Measurements from ENCODE around the gene KRT26.

KRT26 gene

DNA sequence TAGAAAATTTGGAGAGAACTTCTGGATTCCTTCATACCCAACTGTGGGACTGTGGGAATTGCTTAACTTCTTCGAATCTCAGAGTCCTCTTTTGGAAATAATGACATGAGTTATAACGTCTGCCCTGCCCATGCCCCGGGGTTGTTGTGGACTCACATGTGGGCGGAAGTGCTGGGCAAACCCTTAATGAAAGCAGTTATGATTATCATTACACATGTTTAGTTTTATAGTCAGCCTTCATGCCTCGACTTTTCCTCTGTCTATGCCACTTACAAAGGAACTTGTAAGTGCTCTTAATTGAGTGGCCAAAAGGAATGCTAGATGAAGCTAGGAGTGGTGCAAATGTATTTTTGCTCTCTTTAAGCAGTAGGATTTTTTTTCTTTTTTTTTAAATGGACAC, 6.5 kb upstream of the KRT26 start:
- Histone ChIP-seq H3K27ac (replicated peaks) (no peak overlapping the region), H3K4me3 (replicated peaks; ENCODE audit: insufficient read depth, low read length) (no peak overlapping the region), H3K27me3 (ENCODE audit: insufficient read depth, poor library complexity, severe bottlenecking) (peaks cover 12% of the 10 kb centered on the region)
- DNase-seq (ENCODE audit: low read depth in 1 of 2, low spot score in 1 of 2): no peak
- TF ChIP-seq SPI1 (IDR thresholded peaks at IDR 0.05; ENCODE audit: borderline replicate concordance, low read depth): no peak
- TF ChIP-seq POLR2AphosphoS5 (IDR thresholded peaks at IDR 0.05; ENCODE audit: low read depth): no peak
- TF ChIP-seq GABPA (IDR thresholded peaks at IDR 0.05; ENCODE audit: low read depth): no peak
- TF ChIP-seq, protein P1, sequence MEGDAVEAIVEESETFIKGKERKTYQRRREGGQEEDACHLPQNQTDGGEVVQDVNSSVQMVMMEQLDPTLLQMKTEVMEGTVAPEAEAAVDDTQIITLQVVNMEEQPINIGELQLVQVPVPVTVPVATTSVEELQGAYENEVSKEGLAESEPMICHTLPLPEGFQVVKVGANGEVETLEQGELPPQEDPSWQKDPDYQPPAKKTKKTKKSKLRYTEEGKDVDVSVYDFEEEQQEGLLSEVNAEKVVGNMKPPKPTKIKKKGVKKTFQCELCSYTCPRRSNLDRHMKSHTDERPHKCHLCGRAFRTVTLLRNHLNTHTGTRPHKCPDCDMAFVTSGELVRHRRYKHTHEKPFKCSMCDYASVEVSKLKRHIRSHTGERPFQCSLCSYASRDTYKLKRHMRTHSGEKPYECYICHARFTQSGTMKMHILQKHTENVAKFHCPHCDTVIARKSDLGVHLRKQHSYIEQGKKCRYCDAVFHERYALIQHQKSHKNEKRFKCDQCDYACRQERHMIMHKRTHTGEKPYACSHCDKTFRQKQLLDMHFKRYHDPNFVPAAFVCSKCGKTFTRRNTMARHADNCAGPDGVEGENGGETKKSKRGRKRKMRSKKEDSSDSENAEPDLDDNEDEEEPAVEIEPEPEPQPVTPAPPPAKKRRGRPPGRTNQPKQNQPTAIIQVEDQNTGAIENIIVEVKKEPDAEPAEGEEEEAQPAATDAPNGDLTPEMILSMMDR (IDR thresholded peaks at IDR 0.05; ENCODE audit: insufficient read depth, low read length): no peak

DNA sequence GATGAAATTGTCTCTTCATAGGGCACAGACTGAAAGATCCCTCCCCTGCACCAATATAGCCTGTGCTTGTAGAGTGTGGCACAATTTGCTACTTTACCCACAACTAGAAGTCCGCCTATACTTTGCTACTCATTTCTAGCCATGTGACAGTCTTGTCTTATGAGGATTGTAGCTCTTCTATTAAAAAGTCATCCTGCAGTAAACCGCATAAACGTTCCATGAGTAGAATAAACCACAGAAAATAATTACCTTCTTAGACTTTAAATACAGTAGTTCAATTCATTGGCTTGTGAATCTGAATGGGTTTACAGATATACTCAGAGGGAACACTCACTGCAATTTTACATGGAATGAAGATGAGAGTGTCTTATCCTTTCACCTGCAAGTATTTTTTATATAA, 6.0 kb upstream of the KRT26 start:
- Histone ChIP-seq H3K27me3 (ENCODE audit: insufficient read depth, poor library complexity, severe bottlenecking) (peaks cover 11% of the 10 kb centered on the region), H3K27ac (replicated peaks) (no peak overlapping the region), H3K4me3 (replicated peaks; ENCODE audit: insufficient read depth, low read length) (no peak overlapping the region)
- DNase-seq (ENCODE audit: low read depth in 1 of 2, low spot score in 1 of 2): no peak
- TF ChIP-seq, protein P2, sequence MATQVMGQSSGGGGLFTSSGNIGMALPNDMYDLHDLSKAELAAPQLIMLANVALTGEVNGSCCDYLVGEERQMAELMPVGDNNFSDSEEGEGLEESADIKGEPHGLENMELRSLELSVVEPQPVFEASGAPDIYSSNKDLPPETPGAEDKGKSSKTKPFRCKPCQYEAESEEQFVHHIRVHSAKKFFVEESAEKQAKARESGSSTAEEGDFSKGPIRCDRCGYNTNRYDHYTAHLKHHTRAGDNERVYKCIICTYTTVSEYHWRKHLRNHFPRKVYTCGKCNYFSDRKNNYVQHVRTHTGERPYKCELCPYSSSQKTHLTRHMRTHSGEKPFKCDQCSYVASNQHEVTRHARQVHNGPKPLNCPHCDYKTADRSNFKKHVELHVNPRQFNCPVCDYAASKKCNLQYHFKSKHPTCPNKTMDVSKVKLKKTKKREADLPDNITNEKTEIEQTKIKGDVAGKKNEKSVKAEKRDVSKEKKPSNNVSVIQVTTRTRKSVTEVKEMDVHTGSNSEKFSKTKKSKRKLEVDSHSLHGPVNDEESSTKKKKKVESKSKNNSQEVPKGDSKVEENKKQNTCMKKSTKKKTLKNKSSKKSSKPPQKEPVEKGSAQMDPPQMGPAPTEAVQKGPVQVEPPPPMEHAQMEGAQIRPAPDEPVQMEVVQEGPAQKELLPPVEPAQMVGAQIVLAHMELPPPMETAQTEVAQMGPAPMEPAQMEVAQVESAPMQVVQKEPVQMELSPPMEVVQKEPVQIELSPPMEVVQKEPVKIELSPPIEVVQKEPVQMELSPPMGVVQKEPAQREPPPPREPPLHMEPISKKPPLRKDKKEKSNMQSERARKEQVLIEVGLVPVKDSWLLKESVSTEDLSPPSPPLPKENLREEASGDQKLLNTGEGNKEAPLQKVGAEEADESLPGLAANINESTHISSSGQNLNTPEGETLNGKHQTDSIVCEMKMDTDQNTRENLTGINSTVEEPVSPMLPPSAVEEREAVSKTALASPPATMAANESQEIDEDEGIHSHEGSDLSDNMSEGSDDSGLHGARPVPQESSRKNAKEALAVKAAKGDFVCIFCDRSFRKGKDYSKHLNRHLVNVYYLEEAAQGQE (IDR thresholded peaks at IDR 0.05; ENCODE audit: insufficient replicate concordance, low read depth): no peak
- TF ChIP-seq SPI1 (IDR thresholded peaks at IDR 0.05; ENCODE audit: borderline replicate concordance, low read depth) (no peak), GABPA (IDR thresholded peaks at IDR 0.05; ENCODE audit: low read depth) (no peak), POLR2AphosphoS5 (IDR thresholded peaks at IDR 0.05; ENCODE audit: low read depth) (no peak)
- TF ChIP-seq, protein P1 (IDR thresholded peaks at IDR 0.05; ENCODE audit: insufficient read depth, low read length): no peak

GRCh38 chr17:40777459-40777858, 5.5 kb upstream of the KRT26 start:
- Histone ChIP-seq H3K4me3 (replicated peaks; ENCODE audit: insufficient read depth, low read length) (no peak overlapping the region), H3K27ac (replicated peaks) (no peak overlapping the region), H3K27me3 (ENCODE audit: insufficient read depth, poor library complexity, severe bottlenecking) (peaks cover 7% of the 10 kb centered on the region)
- TF ChIP-seq, protein P2 (IDR thresholded peaks at IDR 0.05; ENCODE audit: insufficient replicate concordance, low read depth): no peak
- TF ChIP-seq GABPA (IDR thresholded peaks at IDR 0.05; ENCODE audit: low read depth) (no peak), SPI1 (IDR thresholded peaks at IDR 0.05; ENCODE audit: borderline replicate concordance, low read depth) (no peak), POLR2AphosphoS5 (IDR thresholded peaks at IDR 0.05; ENCODE audit: low read depth) (no peak)
- TF ChIP-seq, protein P1 (IDR thresholded peaks at IDR 0.05; ENCODE audit: insufficient read depth, low read length): no peak
- no peak for DNase-seq (ENCODE audit: low read depth in 1 of 2, low spot score in 1 of 2)

- no peak overlapping the region for H3K4me3 ChIP-seq (replicated peaks; ENCODE audit: insufficient read depth, low read length)
- no peak for DNase-seq (ENCODE audit: low read depth in 1 of 2, low spot score in 1 of 2)
- no peak for TF ChIP-seq SPI1 (IDR thresholded peaks at IDR 0.05; ENCODE audit: borderline replicate concordance, low read depth)
- TF ChIP-seq, protein P2 (IDR thresholded peaks at IDR 0.05; ENCODE audit: insufficient replicate concordance, low read depth): no peak
- TF ChIP-seq, protein P1 (IDR thresholded peaks at IDR 0.05; ENCODE audit: insufficient read depth, low read length): no peak
- no peak for TF ChIP-seq GABPA (IDR thresholded peaks at IDR 0.05; ENCODE audit: low read depth)
- TF ChIP-seq POLR2AphosphoS5 (IDR thresholded peaks at IDR 0.05; ENCODE audit: low read depth): no peak
- peaks cover 7% of the 10 kb centered on the region for H3K27me3 ChIP-seq (ENCODE audit: insufficient read depth, poor library complexity, severe bottlenecking)
- no peak overlapping the region for H3K27ac ChIP-seq (replicated peaks)
These were observed 3.9 kb upstream of the KRT26 start for GRCh38 chr17:40775945-40776344.

Data from HL-60 (cell line).